CMK (cell line): ENCODE data around the gene MRPL37.
"Not testable (repeated sequence)": the region's sequence is repeated elsewhere in the genome, so short reads cannot be mapped to it uniquely, and the experiment has no call there.

ENCODE experiments used
- DNase-seq: peaks from one replicate; pipeline ENCODE4 v3.0.0-alpha.2; 2010; ENCODE audit warnings: low read depth

Gene MRPL37

GRCh38 chr1:54220004-54220811 lies 20.2 kb downstream of the MRPL37 start:
- DNase-seq = no peak

GRCh38 chr1:54221113-54221834 lies 21.3 kb downstream of the MRPL37 start:
- no peak for DNase-seq

- no peak for DNase-seq
These were observed 22.0 kb downstream of the MRPL37 start for GRCh38 chr1:54221867-54222484.

DNA sequence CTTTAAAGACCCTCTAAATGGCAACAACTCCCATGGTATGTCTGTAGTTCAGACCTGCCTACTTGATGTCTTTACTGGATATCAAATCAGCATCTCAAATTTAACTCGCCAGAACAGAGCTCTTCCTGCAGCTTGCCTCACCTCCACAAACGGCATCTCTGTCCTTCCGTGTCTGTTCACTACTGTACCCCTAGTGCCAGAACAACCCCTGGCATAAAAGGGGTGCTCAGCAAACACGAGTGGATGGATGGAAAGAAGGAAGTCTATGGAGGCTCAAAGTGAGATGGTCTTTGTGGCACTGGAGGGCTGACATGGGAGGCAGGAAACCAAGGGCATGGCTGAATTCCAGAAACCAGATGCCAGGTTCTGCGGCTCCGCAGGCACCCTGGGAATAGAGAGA lies 22.7 kb downstream of the MRPL37 start:
- DNase-seq = no peak

DNA sequence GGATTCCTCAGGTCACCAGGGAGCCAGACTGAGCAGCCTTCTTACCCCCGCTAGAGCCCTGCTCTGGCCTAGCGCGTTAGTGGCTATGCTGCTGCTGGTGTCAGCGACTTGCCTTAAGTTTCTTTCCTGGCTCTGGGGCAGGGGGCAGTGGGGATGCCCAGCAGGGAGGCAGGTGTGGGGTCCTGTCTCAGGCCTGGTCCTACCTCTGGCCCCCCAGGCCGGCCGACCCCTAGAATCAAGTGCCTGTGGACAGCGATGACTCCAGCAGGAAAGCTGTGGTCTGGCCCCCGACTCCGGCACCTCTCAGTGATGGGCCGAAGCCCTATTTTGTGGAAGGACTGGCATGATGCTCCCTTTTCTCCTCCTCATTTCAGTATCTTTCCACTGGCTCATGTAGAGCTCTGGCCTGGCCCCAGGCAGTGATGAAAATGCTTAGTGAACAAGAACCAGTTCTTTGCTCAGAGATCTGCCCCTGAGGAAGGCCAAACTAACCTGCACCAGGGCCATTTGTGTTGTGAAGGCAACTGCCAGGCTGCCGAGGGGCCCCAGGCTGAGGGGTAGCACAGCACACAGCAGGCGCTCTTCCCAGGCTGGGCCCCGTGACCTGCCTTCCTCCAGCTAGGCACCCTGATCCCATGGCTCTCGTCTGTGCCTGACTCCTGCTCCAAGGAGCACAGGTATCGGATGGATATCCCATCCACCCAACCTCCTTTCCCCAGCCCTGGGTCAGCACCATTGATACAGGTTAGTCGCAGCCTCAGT lies 23.7 kb downstream of the MRPL37 start:
- DNase-seq = no peak

GRCh38 chr1:54224233-54224632 lies 24.3 kb downstream of the MRPL37 start:
- DNase-seq = no peak

DNA sequence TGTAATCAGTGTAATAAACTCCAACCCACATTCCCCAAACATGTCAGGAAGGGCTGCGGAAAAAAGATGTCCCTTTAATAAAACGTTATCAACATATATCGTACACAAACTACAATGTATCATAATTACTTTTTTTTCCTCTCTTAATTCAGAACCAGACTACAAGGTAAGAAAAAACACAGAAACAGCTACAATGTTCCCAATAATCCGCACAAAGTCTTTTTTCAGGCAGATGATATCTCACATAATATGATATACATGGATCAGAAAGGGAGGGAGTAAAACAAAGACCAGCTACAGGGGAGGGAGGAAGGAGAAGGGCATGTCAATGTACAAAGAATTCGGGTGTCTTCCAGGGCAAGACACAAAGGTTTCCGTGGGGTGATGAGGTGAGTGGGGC lies 25.4 kb downstream of the MRPL37 start:
- no peak for DNase-seq

DNA sequence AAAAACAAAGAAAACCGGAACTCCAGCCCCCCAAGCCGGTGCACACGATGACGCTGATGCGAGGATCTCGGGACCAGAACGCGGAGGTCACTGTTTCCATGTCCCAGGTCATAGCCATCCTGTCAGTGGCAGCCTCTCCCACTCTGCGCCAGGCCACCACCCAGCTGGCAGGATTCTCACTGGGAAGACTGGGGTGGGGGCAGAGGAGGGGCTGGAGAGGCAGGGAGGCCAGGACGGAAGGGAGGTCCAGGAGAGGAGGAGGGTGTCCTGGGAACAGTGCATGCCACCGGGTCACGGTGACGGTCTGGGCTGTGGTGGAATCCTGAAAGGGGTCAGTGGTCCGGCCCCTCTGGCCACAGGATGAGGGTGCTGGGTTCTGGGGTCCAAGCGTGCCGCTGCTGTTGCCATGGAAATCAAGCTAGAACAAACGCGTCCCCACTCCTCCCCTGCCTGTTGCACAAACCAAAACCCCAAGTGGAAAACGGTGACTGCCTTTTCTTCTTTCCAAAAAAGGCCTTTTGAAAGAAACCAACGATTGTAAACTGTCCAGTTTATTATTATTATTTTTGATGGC lies 26.1 kb downstream of the MRPL37 start:
- DNase-seq = no peak

DNA sequence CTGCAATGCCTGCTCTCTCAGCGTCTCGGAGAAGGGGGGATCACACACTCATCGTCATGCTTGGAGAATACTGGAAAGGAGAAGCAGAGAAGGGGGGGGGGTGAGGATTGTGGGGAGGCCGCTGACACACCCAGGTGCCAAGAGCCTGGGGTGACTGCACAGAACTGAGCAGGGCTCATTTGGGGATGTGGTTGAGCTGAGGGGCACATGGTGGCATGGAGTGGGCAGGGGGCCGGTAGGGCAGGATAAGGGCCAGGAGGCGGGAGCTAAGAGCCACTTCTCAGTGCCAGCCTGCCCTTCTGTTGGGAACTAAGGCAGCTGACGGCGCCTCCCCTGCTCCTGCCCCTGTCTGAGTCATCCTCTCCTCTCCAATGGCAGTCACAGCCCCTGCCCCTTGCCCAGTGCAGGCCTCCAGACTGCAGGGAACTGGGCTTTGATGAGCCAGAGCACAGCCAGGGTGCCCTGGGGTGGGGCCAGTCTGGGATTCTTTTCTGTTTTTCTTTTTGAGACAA lies 27.2 kb downstream of the MRPL37 start:
- no peak for DNase-seq

- DNase-seq = no peak
These were observed 27.9 kb downstream of the MRPL37 start for GRCh38 chr1:54227891-54228310.

DNA sequence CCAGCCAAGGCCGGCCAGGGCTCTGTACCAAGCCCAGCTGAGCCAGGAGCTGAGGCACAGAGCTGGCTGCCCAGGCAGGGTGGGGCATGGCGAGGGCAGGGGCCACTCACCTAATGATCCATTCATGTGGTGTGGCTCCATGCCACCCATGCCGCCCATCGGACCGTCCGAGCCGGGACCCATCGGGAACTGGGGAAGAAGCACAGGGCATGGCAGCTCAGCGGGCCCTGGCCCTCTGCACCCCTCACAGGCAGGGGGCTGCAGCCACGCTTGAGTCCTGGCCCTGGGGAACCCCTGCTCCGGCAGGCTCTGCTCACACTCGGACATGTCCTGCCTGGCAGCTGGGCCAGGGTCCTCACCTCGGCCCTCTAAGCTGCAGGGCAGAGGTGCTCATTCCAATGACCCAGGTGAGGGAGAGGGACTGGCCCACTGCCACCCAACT lies 28.7 kb downstream of the MRPL37 start:
- no peak for DNase-seq

GRCh38 chr1:54229281-54229891 lies 29.4 kb downstream of the MRPL37 start:
- peak; percentile 71 for DNase-seq

- no peak for DNase-seq
These were observed 30.8 kb downstream of the MRPL37 start for GRCh38 chr1:54230507-54231339.

DNA sequence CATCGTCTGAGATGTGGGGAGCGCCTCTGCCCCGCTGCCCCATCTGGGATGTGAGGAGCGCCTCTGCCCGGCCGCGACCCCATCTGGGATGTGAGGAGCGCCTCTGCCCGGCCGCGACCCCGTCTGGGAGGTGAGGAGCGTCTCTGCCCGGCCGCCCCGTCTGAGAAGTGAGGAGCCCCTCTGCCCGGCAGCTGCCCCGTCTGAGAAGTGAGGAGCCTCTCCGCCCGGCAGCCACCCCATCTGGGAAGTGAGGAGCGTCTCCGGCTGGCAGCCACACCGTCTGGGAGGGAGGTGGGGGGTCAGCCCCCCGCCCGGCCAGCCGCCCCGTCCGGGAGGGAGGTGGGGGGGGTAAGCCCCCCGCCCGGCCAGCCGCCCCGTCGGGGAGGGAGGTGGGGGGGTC lies 33.2 kb downstream of the MRPL37 start:
- not testable (repeated sequence) for DNase-seq

DNA sequence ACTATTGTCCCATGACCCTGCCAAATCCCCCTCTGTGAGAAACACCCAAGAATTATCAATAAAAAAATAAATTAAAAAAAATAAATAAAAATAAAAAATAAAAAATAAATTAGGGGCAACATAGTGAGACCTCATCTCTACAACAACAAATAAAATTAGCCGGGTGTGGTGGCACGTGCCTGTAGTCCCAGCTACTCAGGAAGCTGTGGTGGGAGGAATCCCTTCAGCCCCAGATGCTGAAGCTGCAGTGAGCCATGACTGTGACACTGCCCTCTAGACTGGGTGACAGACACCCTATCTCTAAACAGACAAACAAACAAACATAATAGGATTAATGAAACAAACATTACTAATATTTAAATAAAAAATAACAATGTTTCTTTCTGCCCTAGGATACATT lies 34.3 kb downstream of the MRPL37 start:
- no peak for DNase-seq

DNA sequence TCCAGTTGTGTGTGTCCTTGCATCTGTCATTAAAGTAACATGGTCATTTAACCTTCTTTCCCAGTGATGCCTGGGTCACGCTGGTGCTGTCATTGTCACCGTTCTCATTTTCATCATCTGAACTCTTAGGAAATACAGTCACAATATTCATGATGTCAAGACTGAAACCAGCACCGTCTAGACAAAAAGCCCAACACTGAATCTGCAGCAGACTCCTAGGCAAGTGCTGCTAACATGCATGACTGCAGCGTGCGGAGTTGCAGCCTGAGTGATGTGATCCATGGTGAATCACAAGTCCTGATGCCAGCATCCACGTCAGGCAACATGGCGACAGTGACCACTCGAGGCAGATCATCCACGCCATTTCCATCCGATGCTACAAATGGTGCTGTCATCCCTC lies 37.6 kb downstream of the MRPL37 start:
- DNase-seq = no peak

DNA sequence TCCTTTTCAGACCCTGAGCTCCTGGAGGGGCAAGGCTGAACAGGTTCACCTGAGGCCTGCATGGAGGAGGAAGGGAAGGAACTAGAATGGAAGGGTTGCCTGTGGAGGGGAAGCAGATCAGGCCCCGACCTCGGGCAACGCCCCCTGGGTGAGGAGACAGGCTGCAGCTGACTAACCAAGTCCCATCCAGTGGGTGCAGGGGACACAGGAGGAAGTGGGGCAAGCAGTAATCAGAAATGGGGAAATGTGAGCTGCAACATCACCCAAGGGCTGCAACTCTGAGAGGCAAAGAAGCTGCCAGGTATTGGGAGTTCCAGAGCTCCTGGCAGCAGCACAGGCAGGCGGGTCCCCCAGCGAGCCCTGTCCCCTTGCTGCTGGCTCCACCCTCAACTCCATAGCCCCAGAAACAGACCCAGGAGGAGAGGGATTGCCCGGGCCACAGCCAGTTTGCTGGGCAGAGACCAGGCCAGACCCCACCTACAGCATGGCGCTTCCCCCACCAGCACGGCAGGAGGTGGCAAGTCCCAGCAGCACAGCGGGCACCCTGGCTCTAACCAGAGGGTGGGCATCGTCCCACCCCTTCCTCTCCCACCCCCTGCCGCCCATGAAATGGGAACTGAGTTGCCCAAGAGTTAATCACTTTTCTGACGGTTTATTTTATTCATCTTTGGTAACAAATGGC lies 38.5 kb downstream of the MRPL37 start:
- DNase-seq = no peak

DNA sequence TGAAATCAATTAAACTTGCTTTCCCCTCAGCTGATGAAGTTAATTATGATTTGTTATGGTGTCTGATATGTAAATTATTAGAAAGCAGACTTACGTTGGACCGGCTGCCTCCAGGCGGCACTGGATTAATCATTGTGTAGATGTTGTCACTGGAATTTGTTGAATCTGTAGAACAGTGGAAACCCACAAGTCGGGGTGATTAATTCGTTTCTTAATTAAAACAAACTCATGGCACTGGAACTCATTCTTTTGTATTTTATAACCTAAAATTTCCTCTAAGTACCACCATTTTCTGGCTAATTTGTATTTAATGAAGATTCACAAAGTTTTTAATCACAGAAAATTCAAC lies 39.0 kb downstream of the MRPL37 start:
- no peak for DNase-seq

DNA sequence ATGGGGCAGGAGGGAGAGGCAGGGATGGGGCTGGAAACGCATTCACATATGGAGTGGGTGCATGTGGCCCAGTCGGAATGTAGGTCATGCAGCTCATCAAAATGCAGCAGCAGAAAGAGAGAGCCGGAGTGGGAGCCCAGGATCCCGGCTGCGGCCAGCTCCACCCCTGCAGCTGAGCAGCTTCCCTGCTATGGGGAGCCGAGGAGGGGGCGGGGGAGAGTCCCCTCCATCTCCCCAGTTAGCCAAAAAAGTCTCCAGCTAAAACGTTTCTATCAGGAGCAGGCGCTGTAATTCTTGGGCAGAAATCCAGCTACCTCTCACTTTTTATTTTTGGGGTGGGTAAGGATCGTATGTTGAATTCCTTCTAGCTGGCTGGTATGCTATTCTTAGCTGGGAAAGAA lies 39.7 kb downstream of the MRPL37 start:
- no peak for DNase-seq
